Neural progenitor cell (in vitro differentiated cells): ENCODE measurements around the gene NPS. TPM values are rescaled to one million over a fixed set of nuclear protein-coding genes. Genes with fewer than 3 reads are reported as not detected.

Source experiments
- DNase-seq: peaks from one replicate; pipeline ENCODE4 v3.0.0-alpha.2; 2016; ENCODE audit warnings: low spot score
- H2AFZ ChIP-seq: fragments of 200-600 bp; sonication (generic); replicated peaks from 2 replicates; pipeline ENCODE4 v1.6.1; 2016; ENCODE audit warnings: antibody characterized with exemption
- H3F3A ChIP-seq: fragments of 200-600 bp; sonication (generic); 2 replicates; pipeline ENCODE4 v1.6.1; 2016; ENCODE audit warnings: antibody characterized with exemption, low read depth
- H3K27ac ChIP-seq: fragments of 200-600 bp; sonication (generic); 2 replicates; pipeline ENCODE4 v1.5.1; 2016; ENCODE audit warnings: mild to moderate bottlenecking
- H3K27me3 ChIP-seq: fragments of 200-600 bp; sonication (generic); 2 replicates; pipeline ENCODE4 v1.6.1; 2016; ENCODE audit warnings: mild to moderate bottlenecking, moderate library complexity
- H3K36me3 ChIP-seq: fragments of 200-600 bp; sonication (generic); 2 replicates; pipeline ENCODE4 v1.5.1; 2016
- H3K4me1 ChIP-seq: fragments of 200-600 bp; sonication (generic); 2 replicates; pipeline ENCODE4 v1.6.1; 2016; ENCODE audit warnings: mixed run types
- H3K4me2 ChIP-seq: fragments of 200-600 bp; sonication (generic); 2 replicates; pipeline ENCODE4 v1.6.1; 2016
- H3K4me3 ChIP-seq: fragments of 200-600 bp; sonication (generic); 2 replicates; pipeline ENCODE4 v1.5.1; 2016
- H3K79me2 ChIP-seq: fragments of 200-600 bp; sonication (generic); 2 replicates; pipeline ENCODE4 v1.6.1; 2016; ENCODE audit warnings: low read depth
- H3K9ac ChIP-seq: fragments of 200-600 bp; sonication (generic); 2 replicates; pipeline ENCODE4 v1.6.1; 2016
- H3K9me3 ChIP-seq: fragments of 200-600 bp; sonication (generic); 2 replicates; pipeline ENCODE4 v1.5.1; 2016; ENCODE audit warnings: low read depth
- H4K20me1 ChIP-seq: fragments of 200-600 bp; sonication (generic); 2 replicates; pipeline ENCODE4 v1.6.1; 2016; ENCODE audit warnings: low read depth
- H3K27ac Mint-ChIP-seq: 3 replicates; pipeline ENCODE4 v1.8.0; 2021; ENCODE audit warnings: mixed read lengths
- H3K27me3 Mint-ChIP-seq: 2 replicates; pipeline ENCODE4 v1.8.0; 2022; ENCODE audit warnings: low read depth, mild to moderate bottlenecking, inconsistent platforms, moderate library complexity, mixed read lengths; ENCODE audit not compliant: insufficient read depth
- H3K36me3 Mint-ChIP-seq: 3 replicates; pipeline ENCODE4 v1.8.0; 2021; ENCODE audit warnings: mixed read lengths
- H3K4me1 Mint-ChIP-seq: 3 replicates; pipeline ENCODE4 v1.8.0; 2021; ENCODE audit warnings: mixed read lengths
- H3K4me3 Mint-ChIP-seq: 3 replicates; pipeline ENCODE4 v1.8.0; 2021; ENCODE audit warnings: mild to moderate bottlenecking, moderate library complexity, mixed read lengths
- H3K9me3 Mint-ChIP-seq: 3 replicates; pipeline ENCODE4 v1.8.0; 2020; ENCODE audit warnings: mixed read lengths
- EZH2 ChIP-seq: fragments of 200-600 bp; sonication (generic); IDR thresholded peaks from 2 replicates; pipeline ENCODE4 v1.6.1; 2017; ENCODE audit warnings: antibody characterized with exemption, mild to moderate bottlenecking, moderate library complexity
- EZH2phosphoT487 ChIP-seq: fragments of 200-600 bp; sonication (generic); IDR thresholded peaks from 2 replicates; pipeline ENCODE4 v1.6.1; 2017; ENCODE audit warnings: antibody characterized with exemption
- total RNA-seq: library from RNA; depleted of rRNA; stranded (reverse); fragments of >200 nt; gene quantifications from 2 replicates; pipeline ENCODE4 v1.2.3, GENCODE V29; 2015; ENCODE audit warnings: low replicate concordance
- TF ChIP-seq, protein P1 (sequence below): fragments of 200-600 bp; sonication (generic); IDR thresholded peaks from 2 replicates; pipeline ENCODE4 v1.5.1; 2017; ENCODE audit warnings: antibody characterized with exemption, mild to moderate bottlenecking

NPS gene
- total RNA-seq, 1 donor from 2014 or later, result not detected

GRCh38 chr10:127592586-127592985 is 43.5 kb downstream of the NPS start:
- Mint-ChIP-seq H3K27me3 (peaks cover 8% of the 10 kb centered on the region), H3K9me3 (no peaks in the 10 kb centered on the region), H3K36me3 (no peaks in the 10 kb centered on the region), H3K4me3 (no peak overlapping the region), H3K27ac (no peak overlapping the region), H3K4me1 (no peaks in the 10 kb centered on the region)
- no peaks in the 10 kb centered on the region for H3K4me1 ChIP-seq
- H3K79me2 ChIP-seq, result no peaks in the 10 kb centered on the region
- TF ChIP-seq, protein P1, sequence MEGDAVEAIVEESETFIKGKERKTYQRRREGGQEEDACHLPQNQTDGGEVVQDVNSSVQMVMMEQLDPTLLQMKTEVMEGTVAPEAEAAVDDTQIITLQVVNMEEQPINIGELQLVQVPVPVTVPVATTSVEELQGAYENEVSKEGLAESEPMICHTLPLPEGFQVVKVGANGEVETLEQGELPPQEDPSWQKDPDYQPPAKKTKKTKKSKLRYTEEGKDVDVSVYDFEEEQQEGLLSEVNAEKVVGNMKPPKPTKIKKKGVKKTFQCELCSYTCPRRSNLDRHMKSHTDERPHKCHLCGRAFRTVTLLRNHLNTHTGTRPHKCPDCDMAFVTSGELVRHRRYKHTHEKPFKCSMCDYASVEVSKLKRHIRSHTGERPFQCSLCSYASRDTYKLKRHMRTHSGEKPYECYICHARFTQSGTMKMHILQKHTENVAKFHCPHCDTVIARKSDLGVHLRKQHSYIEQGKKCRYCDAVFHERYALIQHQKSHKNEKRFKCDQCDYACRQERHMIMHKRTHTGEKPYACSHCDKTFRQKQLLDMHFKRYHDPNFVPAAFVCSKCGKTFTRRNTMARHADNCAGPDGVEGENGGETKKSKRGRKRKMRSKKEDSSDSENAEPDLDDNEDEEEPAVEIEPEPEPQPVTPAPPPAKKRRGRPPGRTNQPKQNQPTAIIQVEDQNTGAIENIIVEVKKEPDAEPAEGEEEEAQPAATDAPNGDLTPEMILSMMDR, result no peak
- TF ChIP-seq EZH2 (no peak), EZH2phosphoT487 (no peak)
- no peaks in the 10 kb centered on the region for H4K20me1 ChIP-seq
- H3K27ac ChIP-seq, result no peak overlapping the region
- no peak for DNase-seq
- H3K9me3 ChIP-seq, result no peaks in the 10 kb centered on the region
- no peaks in the 10 kb centered on the region for H3F3A ChIP-seq
- no peaks in the 10 kb centered on the region for H3K36me3 ChIP-seq
- peaks cover 12% of the 10 kb centered on the region for H3K27me3 ChIP-seq
- no peak overlapping the region for H3K4me2 ChIP-seq
- H3K4me3 ChIP-seq, result no peak overlapping the region
- no peak overlapping the region for H3K9ac ChIP-seq
- no peak overlapping the region for H2AFZ ChIP-seq

GRCh38 chr10:127600479-127600878 is 51.4 kb downstream of the NPS start:
- Histone ChIP-seq H4K20me1 (no peaks in the 10 kb centered on the region), H3K36me3 (no peaks in the 10 kb centered on the region), H3K79me2 (no peaks in the 10 kb centered on the region), H3K27me3 (peaks cover 7% of the 10 kb centered on the region), H3K4me3 (no peak overlapping the region), H3K4me1 (no peaks in the 10 kb centered on the region), H3K27ac (no peak overlapping the region), H3K4me2 (no peak overlapping the region), H3K9ac (no peak overlapping the region), H3F3A (no peaks in the 10 kb centered on the region), H3K9me3 (no peaks in the 10 kb centered on the region), H2AFZ (no peak overlapping the region)
- TF ChIP-seq EZH2phosphoT487, result no peak
- TF ChIP-seq, protein P1, result no peak
- TF ChIP-seq EZH2, result no peak
- H3K4me3 Mint-ChIP-seq, result no peak overlapping the region
- DNase-seq, result peak; percentile 78
- peaks cover 12% of the 10 kb centered on the region for H3K27me3 Mint-ChIP-seq
- no peak overlapping the region for H3K27ac Mint-ChIP-seq
- no peaks in the 10 kb centered on the region for H3K4me1 Mint-ChIP-seq
- H3K9me3 Mint-ChIP-seq, result no peaks in the 10 kb centered on the region
- H3K36me3 Mint-ChIP-seq, result no peaks in the 10 kb centered on the region

Other genes with a start within 250 kb of the NPS start
- not detected in 2 replicates for gene FOXI2, start 187.9 kb downstream of the NPS start, total RNA-seq